Activated CD4-positive, alpha-beta T cell treated with anti-CD3 and anti-CD28 coated beads, Interleukin-2, amount 10 ng/mL, durations not matched to agents 24 days and 14 days (primary cell): ENCODE measurements around the gene TCEAL7. TPM values are rescaled to one million over a fixed set of nuclear protein-coding genes. Genes with fewer than 3 reads are reported as not detected.

Source experiments
- total RNA-seq: library from RNA; stranded (reverse); gene quantifications from 2 replicates; pipeline ENCODE4 v1.2.3, GENCODE V29; 2022

Gene TCEAL7
- total RNA-seq, 1 donor from 2014 or later: not detected

Other genes starting within 250 kb of the TCEAL7 start
- not detected in 2 replicates for gene NXF3, start 237.1 kb upstream of the TCEAL7 start, total RNA-seq
- 4.2 and 5.9 TPM in 2 replicates for gene BEX4, start 115.1 kb upstream of the TCEAL7 start, total RNA-seq
- 22.1 and 23.5 TPM in 2 replicates for gene TCEAL8, start 75.1 kb upstream of the TCEAL7 start, total RNA-seq
- not detected in 2 replicates for gene TCEAL5, start 53.5 kb upstream of the TCEAL7 start, total RNA-seq
- 3.4 and 3.6 TPM in 2 replicates for gene BEX2, start 19.2 kb upstream of the TCEAL7 start, total RNA-seq
- 0.37 and 0.38 TPM in 2 replicates for gene TCEAL9, start 26.3 kb downstream of the TCEAL7 start, total RNA-seq
- gene BEX3, start 46.3 kb downstream of the TCEAL7 start, total RNA-seq: 3.3 and 4.5 TPM in 2 replicates
- gene RAB40A, start 189.2 kb downstream of the TCEAL7 start, total RNA-seq: 0.16 and 0.21 TPM in 2 replicates